Measurements from ENCODE around the gene SLC39A9. TPM values are rescaled to one million over a fixed set of nuclear protein-coding genes. Genes with fewer than 3 reads are reported as not detected.

Gene SLC39A9, protein sequence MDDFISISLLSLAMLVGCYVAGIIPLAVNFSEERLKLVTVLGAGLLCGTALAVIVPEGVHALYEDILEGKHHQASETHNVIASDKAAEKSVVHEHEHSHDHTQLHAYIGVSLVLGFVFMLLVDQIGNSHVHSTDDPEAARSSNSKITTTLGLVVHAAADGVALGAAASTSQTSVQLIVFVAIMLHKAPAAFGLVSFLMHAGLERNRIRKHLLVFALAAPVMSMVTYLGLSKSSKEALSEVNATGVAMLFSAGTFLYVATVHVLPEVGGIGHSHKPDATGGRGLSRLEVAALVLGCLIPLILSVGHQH
- 80.1 and 116 TPM in 2 replicates for total RNA-seq

DNA sequence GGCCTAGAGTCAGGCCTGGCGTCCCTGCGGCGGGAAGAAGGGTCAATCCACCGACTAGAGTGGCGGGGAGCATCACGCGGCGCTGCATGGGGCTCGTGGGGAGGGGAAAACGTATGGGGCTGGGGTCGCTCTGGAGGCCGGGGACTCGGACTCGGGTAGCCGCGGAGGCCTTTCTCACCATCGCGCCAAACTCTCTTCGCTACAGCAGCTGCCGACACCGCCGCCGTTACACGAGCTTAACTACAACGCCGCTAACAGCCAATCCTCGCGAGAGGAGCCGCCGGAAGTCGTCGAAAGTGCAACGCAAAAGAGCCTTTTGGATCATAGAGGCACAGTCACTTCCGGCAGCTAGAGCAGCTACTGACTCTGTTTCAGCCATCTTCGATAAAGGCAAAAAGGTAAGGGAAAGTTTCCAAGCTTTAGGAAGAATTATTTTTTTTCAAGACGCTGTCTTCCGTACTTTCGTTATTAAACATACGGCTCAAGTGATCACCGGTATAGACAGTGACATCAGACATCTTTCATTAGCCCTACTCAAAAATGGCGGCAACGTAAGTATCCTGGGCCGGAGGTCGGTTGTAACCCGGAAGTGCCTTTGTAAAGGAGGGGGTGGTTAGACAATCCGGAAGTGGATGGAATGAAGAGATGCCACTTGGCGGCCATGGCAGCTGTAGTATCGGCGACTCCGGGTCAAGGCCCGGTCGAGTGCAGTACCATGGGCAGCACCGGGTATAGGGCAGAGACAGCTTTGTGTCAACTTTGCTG, at the start of gene SLC39A9, which contains the start of gene ERH:
Gene SLC39A9 (plus strand): TSS at position 640 of the 765 bp plus-strand sequence. CDS start 678 bp downstream, outside the sequence.
Gene ERH (minus strand): TSS at position 247 of the 765 bp plus-strand sequence. CDS start 66 bp downstream, at position 181.

DNA sequence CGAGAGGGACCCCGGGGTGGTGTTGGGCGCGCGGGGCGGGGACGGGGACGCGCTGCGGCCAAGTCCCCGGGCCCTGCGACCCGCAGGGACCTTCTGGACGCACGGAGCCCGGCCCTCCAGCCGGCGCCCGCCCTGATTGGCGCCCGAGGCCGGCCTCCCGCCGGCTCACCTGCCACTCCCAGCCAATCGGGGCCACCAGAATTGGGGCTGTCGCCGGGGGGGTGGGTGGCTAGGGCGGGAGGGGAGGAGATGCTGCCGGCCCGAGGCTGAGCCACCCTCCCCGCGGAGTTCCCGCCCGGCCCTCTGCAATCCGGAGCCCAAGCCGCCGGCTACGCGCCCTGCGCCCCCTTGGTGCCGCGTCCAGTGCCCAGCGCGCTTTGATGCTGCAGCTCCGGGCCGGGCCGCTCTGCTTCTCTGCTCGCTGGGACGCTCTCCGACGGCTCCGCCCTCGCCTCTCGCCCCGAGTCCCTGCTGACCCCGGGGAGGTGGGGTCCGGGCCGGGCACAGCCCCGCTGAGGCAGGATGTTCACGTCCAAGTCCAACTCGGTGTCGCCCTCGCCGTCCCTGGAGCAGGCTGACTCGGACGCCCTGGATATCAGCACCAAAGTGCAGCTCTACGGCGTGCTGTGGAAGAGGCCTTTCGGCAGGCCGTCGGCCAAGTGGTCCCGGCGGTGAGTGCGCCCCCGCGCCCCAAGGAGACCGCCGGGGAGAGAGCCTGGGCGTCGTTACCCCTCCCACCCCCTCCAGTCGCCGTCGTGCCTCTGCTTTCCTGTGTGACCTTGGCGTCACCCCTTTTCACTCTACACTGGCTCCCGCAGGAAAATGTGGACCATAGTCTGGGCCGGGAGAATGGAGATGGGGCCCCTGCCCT, 86.2 kb downstream of the SLC39A9 start, which contains the start of gene PLEKHD1:
Gene PLEKHD1 (plus strand): TSS at position 285 of the 871 bp plus-strand sequence. CDS start 238 bp downstream, at position 523.

Other genes with a start within 250 kb of the SLC39A9 start
- 18.8 and 20.9 TPM in 2 replicates for gene DCAF5, start 245.6 kb upstream of the SLC39A9 start, total RNA-seq
- gene EXD2, start 207.2 kb upstream of the SLC39A9 start, total RNA-seq = 15.1 and 17.4 TPM in 2 replicates
- gene GALNT16, start 138.5 kb upstream of the SLC39A9 start, total RNA-seq = 2.3 and 3.3 TPM in 2 replicates
- gene ERH, start 393 bp upstream of the SLC39A9 start, total RNA-seq = 119 and 124 TPM in 2 replicates
- under 0.01 TPM in 1 of 2 replicates, not detected in the other for gene PLEKHD1, start 86.0 kb downstream of the SLC39A9 start, total RNA-seq
- not detected in 2 replicates for gene CCDC177, start 176.2 kb downstream of the SLC39A9 start, total RNA-seq
- gene SUSD6, start 212.9 kb downstream of the SLC39A9 start, total RNA-seq = 4.4 and 5.5 TPM in 2 replicates

All from subcutaneous preadipocyte (primary cell).